Loucy (cell line): Measurements from ENCODE around the gene PEMT.

Source experiments
- EZH2phosphoT487 ChIP-seq: fragments of 200-600 bp; IDR thresholded peaks from 2 replicates; pipeline ENCODE4 v1.6.1; 2018; ENCODE audit warnings: antibody characterized with exemption, mild to moderate bottlenecking, moderate library complexity, borderline replicate concordance
- TF ChIP-seq, protein P1 (sequence below): fragments of 200-600 bp; sonication (generic); conservative IDR thresholded peaks from 2 replicates; pipeline ENCODE4 v1.5.1; 2014; ENCODE audit warnings: mild to moderate bottlenecking, antibody characterized with exemption, low read length

DNA sequence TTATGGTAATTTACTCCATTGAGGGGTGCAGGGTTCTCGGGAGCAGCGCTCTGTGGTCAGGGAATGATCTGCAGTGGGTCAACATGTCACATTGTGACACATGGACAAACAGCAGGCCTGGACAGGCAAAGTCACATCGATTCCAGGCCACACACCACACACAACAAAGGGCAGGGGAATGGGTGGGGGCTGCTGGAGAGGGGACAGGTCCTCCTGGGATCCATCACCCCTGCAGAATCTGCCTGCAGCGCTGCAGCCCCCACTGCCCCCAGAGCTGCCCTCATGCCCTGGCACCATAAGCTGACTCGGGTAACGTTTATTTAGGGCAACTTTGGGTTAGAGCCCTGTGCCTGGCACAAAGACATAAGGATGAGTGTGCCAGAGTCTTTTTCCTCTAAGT is 9.1 kb downstream of the PEMT start:
- TF ChIP-seq, protein P1, sequence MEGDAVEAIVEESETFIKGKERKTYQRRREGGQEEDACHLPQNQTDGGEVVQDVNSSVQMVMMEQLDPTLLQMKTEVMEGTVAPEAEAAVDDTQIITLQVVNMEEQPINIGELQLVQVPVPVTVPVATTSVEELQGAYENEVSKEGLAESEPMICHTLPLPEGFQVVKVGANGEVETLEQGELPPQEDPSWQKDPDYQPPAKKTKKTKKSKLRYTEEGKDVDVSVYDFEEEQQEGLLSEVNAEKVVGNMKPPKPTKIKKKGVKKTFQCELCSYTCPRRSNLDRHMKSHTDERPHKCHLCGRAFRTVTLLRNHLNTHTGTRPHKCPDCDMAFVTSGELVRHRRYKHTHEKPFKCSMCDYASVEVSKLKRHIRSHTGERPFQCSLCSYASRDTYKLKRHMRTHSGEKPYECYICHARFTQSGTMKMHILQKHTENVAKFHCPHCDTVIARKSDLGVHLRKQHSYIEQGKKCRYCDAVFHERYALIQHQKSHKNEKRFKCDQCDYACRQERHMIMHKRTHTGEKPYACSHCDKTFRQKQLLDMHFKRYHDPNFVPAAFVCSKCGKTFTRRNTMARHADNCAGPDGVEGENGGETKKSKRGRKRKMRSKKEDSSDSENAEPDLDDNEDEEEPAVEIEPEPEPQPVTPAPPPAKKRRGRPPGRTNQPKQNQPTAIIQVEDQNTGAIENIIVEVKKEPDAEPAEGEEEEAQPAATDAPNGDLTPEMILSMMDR: no peak
- TF ChIP-seq EZH2phosphoT487: no peak
